CD4-positive, alpha-beta T cell (primary cell): ENCODE data around the gene OLFML2A. TPM values are rescaled to one million over a fixed set of nuclear protein-coding genes. Genes with fewer than 3 reads are reported as not detected.
"Not testable (repeated sequence)": the region's sequence is repeated elsewhere in the genome, so short reads cannot be mapped to it uniquely, and the experiment has no call there.

Source experiments
- ATAC-seq: fragments of 200-7000 bp; cut with Tn5 transposase; one replicate; pipeline ENCODE4 v1.10.0; 2022; ENCODE audit warnings: mild to moderate bottlenecking; ENCODE audit not compliant: poor library complexity
- CTCF ChIA-PET: fragments of 350-600 bp; sonication (Branson Sonifier 250); formaldehyde crosslinking; loops from one replicate; lab custom pipeline; 2021; ENCODE audit warnings: antibody characterized with exemption, inconsistent platforms; lab: Charles Lee
- POLR2A ChIA-PET: fragments of 350-600 bp; sonication (Branson Sonifier 250); formaldehyde crosslinking; loops from one replicate; lab custom pipeline; 2021; ENCODE audit warnings: antibody characterized with exemption, inconsistent platforms; lab: Charles Lee
- DNase-seq, 14 experiments: peaks; one replicate each; pipeline ENCODE4 v3.0.0-alpha.2; 2013 to 2020; ENCODE audit warnings: mixed read lengths in 2 of 14
- H3K27ac ChIP-seq, 2 donors: one replicate each; pipeline versions ENCODE4 v1.5.1 to v1.7.0; 2013; ENCODE audit warnings: low read length in 2 of 2, low read depth in 1 of 2, mild to moderate bottlenecking in 1 of 2
- H3K27me3 ChIP-seq, 2 experiments: 1 replicate in 1 of 2; 2 replicates in 1 of 2; pipeline versions ENCODE4 v1.6.1 to v1.7.0; 2013; ENCODE audit warnings: low read length in 2 of 2, control low read depth in 1 of 2, mild to moderate bottlenecking in 1 of 2, moderate library complexity in 1 of 2; ENCODE audit not compliant: insufficient read depth in 2 of 2, control insufficient read depth in 1 of 2
- H3K36me3 ChIP-seq: one replicate; pipeline ENCODE4 v1.6.1; 2013; ENCODE audit warnings: low read length, control low read depth; ENCODE audit not compliant: insufficient read depth
- H3K4me1 ChIP-seq: one replicate; pipeline ENCODE4 v1.6.1; 2013; ENCODE audit warnings: low read length, control low read depth; ENCODE audit not compliant: insufficient read depth
- H3K4me3 ChIP-seq: one replicate; pipeline ENCODE4 v1.5.1; 2013; ENCODE audit warnings: mild to moderate bottlenecking, low read length, moderate library complexity
- H3K9me3 ChIP-seq, 2 experiments: 1 replicate in 1 of 2; 2 replicates in 1 of 2; pipeline versions ENCODE4 v1.6.1 to v1.7.0; 2013; ENCODE audit warnings: low read length in 2 of 2, mild to moderate bottlenecking in 2 of 2, control low read depth in 1 of 2, moderate library complexity in 1 of 2; ENCODE audit not compliant: control insufficient read depth in 1 of 2, insufficient read depth in 1 of 2
- H3K27ac Mint-ChIP-seq: one replicate; pipeline ENCODE4 v1.8.0; 2020; ENCODE audit warnings: mixed read lengths
- H3K27me3 Mint-ChIP-seq: one replicate; pipeline ENCODE4 v1.8.0; 2021; ENCODE audit warnings: mixed read lengths
- H3K36me3 Mint-ChIP-seq: one replicate; pipeline ENCODE4 v1.8.0; 2021; ENCODE audit warnings: low read depth, mixed read lengths
- H3K4me1 Mint-ChIP-seq: one replicate; pipeline ENCODE4 v1.8.0; 2021; ENCODE audit warnings: low read depth, mixed read lengths
- H3K4me3 Mint-ChIP-seq: one replicate; pipeline ENCODE4 v1.8.0; 2020; ENCODE audit warnings: mild to moderate bottlenecking, mixed read lengths
- H3K9me3 Mint-ChIP-seq: one replicate; pipeline ENCODE4 v1.8.0; 2020; ENCODE audit warnings: mixed read lengths
- intact Hi-C, 2 experiments: fragments of 100-400 bp; cut with DNase I in 1 of 2; cut with micrococcal nuclease in 1 of 2; formaldehyde crosslinking; loops; one replicate each; pipeline versions ENCODE4 v1.15.1 to v1.9.0; 2023 to 2025; cut with DNase I, micrococcal nuclease
- total RNA-seq, 174 experiments: library from RNA in 2 of 174; stranded (reverse) in 2 of 174; gene quantifications; one replicate each; pipeline ENCODE4 v1.2.3 and lab custom pipeline; 2021 to 2026
- TF ChIP-seq, protein P1 (sequence below): fragments of 200-600 bp; IDR thresholded peaks from one replicate; pipeline ENCODE4 v1.8.0; 2022; ENCODE audit warnings: antibody characterized with exemption, mild to moderate bottlenecking

The OLFML2A gene
- total RNA-seq, 2 experiments from 2014 or later, result not detected

DNA sequence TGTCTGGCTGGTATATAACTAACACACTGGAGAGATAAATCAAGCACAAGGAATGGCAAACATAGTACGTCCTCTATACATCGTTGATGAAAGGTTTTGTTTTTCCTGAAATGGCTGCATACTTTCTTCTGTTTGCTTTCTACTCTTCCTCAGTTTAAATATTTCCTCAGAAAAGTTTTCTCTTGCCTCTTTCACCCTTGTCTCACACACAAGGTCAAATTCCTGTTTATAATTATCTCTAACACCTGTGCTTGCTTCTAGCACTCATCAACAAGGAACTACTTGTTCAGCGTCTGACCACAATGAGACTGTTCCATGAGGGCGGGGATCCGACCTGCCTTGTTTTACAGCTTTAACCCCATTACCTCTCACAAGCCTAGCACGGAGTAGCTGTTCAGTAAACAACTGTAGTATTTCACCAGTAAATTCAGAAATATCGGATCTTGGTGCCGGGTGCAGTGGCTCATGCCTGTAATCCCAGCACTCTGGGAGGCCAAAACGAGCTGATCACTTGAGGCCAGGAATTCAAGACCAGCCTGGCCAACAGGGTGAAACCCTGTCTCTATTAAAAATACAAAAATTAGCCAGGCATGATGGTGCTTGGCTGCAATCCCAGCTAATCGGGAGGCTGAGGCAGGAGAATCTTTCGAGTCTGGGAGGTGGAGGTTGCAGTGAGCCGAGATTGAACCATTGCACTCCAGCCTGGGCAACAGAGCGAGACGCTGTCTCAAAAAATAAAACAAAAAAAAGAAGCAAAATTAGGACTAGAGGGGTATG is 42.8 kb upstream of the OLFML2A start:
- Mint-ChIP-seq H3K27me3 (peaks cover 9% of the 10 kb centered on the region), H3K4me3 (no peak overlapping the region), H3K9me3 (no peaks in the 10 kb centered on the region), H3K4me1 (no peaks in the 10 kb centered on the region), H3K27ac (no peak overlapping the region), H3K36me3 (no peaks in the 10 kb centered on the region)
- Histone ChIP-seq H3K36me3 (no peaks in the 10 kb centered on the region), H3K27ac (no peak overlapping the region), H3K4me1 (no peaks in the 10 kb centered on the region), H3K27me3 (peaks cover 0 to 4% of the 10 kb centered on the region in 2 experiments), H3K9me3 (no peaks in the 10 kb centered on the region), H3K4me3 (no peak overlapping the region)
- intact Hi-C loops, result no loop called here
- DNase-seq, result no peak
- ATAC-seq, result no peak
- ChIA-PET POLR2A (no interaction called here), CTCF (interaction anchor here (1.1 kb wide), 1 partner anchor 9 kb away, joined by 3 read pairs; no protein-coding TSS in a partner anchor)
- TF ChIP-seq, protein P1, sequence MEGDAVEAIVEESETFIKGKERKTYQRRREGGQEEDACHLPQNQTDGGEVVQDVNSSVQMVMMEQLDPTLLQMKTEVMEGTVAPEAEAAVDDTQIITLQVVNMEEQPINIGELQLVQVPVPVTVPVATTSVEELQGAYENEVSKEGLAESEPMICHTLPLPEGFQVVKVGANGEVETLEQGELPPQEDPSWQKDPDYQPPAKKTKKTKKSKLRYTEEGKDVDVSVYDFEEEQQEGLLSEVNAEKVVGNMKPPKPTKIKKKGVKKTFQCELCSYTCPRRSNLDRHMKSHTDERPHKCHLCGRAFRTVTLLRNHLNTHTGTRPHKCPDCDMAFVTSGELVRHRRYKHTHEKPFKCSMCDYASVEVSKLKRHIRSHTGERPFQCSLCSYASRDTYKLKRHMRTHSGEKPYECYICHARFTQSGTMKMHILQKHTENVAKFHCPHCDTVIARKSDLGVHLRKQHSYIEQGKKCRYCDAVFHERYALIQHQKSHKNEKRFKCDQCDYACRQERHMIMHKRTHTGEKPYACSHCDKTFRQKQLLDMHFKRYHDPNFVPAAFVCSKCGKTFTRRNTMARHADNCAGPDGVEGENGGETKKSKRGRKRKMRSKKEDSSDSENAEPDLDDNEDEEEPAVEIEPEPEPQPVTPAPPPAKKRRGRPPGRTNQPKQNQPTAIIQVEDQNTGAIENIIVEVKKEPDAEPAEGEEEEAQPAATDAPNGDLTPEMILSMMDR, result no peak

DNA sequence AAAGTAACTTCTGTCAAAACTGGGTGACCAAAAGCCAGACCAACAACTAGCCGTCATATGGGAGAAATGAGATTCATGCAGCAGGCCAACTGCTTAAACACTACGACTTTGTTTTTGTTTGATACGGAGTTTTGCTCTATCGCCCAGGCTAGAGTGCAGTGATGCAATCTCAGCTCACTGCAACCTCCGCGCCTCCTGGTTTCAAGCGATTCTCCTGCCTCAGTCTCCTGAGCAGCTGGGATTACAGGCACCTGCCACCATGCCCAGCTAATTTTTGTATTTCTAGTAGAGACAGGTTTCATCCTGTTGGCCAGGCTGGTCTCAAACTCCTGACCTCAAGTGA is 42.2 kb upstream of the OLFML2A start:
- H3K27ac Mint-ChIP-seq, ATAC-seq, DNase-seq, H3K4me1 ChIP-seq, H3K9me3 Mint-ChIP-seq, H3K27ac ChIP-seq, POLR2A ChIA-PET, H3K4me3 ChIP-seq, intact Hi-C loops, H3K4me1 Mint-ChIP-seq, H3K9me3 ChIP-seq, H3K27me3 ChIP-seq, CTCF ChIA-PET, H3K36me3 Mint-ChIP-seq, H3K4me3 Mint-ChIP-seq, H3K27me3 Mint-ChIP-seq, H3K36me3 ChIP-seq: not testable (repeated sequence)

DNA sequence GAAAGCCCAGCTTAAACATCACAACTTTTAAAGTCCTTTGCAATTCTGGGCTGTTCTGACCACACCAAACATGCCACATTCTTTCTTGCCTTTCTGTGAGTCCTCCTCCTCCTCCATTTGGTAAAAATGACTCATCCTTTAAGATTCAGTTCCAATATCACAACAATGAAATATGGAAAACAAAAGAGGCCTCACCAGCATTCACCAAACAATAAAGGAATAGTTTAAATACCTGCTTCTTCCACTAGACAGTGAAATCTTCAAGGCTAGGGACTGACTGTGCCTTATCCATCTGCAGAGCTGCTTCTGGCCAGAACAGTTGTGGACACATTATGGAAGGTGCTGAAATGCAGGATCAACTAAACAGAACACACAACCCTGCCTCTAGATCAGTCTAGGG is 41.8 kb upstream of the OLFML2A start:
- intact Hi-C loops, result no loop called here
- H3K4me3 ChIP-seq, result no peak overlapping the region
- TF ChIP-seq, protein P1, result no peak
- Mint-ChIP-seq H3K9me3 (no peaks in the 10 kb centered on the region), H3K4me1 (no peaks in the 10 kb centered on the region), H3K4me3 (no peak overlapping the region), H3K36me3 (no peaks in the 10 kb centered on the region), H3K27ac (no peak overlapping the region), H3K27me3 (peaks cover 9% of the 10 kb centered on the region)
- POLR2A ChIA-PET, result no interaction called here
- no peaks in the 10 kb centered on the region for H3K36me3 ChIP-seq
- no peaks in the 10 kb centered on the region for H3K4me1 ChIP-seq
- H3K27ac ChIP-seq, result no peak overlapping the region
- CTCF ChIA-PET, result no interaction called here
- H3K9me3 ChIP-seq, result no peaks in the 10 kb centered on the region
- DNase-seq (no peak), ATAC-seq (no peak)
- H3K27me3 ChIP-seq, result peaks cover 0 to 2% of the 10 kb centered on the region in 2 experiments

DNA sequence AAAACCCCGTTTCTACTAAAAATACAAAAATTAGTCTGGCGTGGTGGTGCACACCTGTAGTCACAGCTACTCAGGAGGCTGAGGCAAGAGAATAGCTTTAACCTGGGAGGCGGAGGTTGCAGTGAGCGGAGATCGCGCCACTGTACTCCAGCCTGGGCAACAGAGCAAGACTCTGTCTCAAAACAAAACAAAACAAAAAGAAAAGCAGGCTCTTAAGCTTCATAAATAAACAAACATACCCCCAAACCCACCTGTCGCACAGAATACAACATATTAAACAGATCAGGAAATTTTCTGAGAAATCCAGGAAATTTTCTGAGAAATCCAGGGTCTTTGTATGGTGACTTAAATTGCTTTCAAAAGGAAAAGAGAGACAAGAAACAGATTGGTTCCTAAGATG is 38.9 kb upstream of the OLFML2A start:
- H3K4me1 Mint-ChIP-seq, CTCF ChIA-PET, H3K36me3 Mint-ChIP-seq, H3K9me3 ChIP-seq, H3K36me3 ChIP-seq, H3K27me3 Mint-ChIP-seq, H3K4me3 ChIP-seq, H3K4me1 ChIP-seq, ATAC-seq, intact Hi-C loops, H3K4me3 Mint-ChIP-seq, H3K27ac Mint-ChIP-seq, DNase-seq, H3K9me3 Mint-ChIP-seq, H3K27ac ChIP-seq, H3K27me3 ChIP-seq: not testable (repeated sequence)
- POLR2A ChIA-PET, result interaction anchor here (0.9 kb wide), 1 partner anchor 1193 kb away, joined by 3 read pairs; no protein-coding TSS in a partner anchor
